OCI-LY1 (cell line): Measurements from ENCODE around the gene UBR2.

ENCODE experiments used
- H2AFZ ChIP-seq: fragments of 200-600 bp; sonication (generic), shearing (Covaris generic); 2 replicates; pipeline ENCODE4 v1.6.0; 2014; ENCODE audit warnings: antibody characterized with exemption, mild to moderate bottlenecking, low read length
- H3F3A ChIP-seq: fragments of 200-600 bp; sonication (generic), shearing (Covaris generic); 2 replicates; pipeline ENCODE4 v1.6.0; 2014; ENCODE audit warnings: mild to moderate bottlenecking, antibody characterized with exemption, low read length, moderate library complexity; ENCODE audit not compliant: insufficient read depth
- H3K27ac ChIP-seq: fragments of 200-600 bp; sonication (generic); 2 replicates; pipeline ENCODE4 v1.5.1; 2014; ENCODE audit warnings: low read length, mixed run types, mild to moderate bottlenecking, low read depth; ENCODE audit not compliant: poor library complexity, severe bottlenecking
- H3K27me3 ChIP-seq: fragments of 200-600 bp; sonication (generic); 2 replicates; pipeline ENCODE4 v1.6.0; 2014; ENCODE audit warnings: antibody characterized with exemption, mild to moderate bottlenecking, low read length, moderate library complexity; ENCODE audit not compliant: insufficient read depth
- H3K36me3 ChIP-seq: fragments of 200-600 bp; sonication (generic); 2 replicates; pipeline ENCODE4 v1.6.1; 2014; ENCODE audit warnings: mild to moderate bottlenecking, antibody characterized with exemption, low read length, moderate library complexity, mixed read lengths; ENCODE audit not compliant: insufficient read depth
- H3K4me1 ChIP-seq: fragments of 200-600 bp; sonication (generic); 2 replicates; pipeline ENCODE4 v1.5.1; 2014; ENCODE audit warnings: mild to moderate bottlenecking, low read length, moderate library complexity; ENCODE audit not compliant: insufficient read depth, severe bottlenecking
- H3K4me2 ChIP-seq: fragments of 200-600 bp; sonication (generic), shearing (Covaris generic); 2 replicates; pipeline ENCODE4 v1.6.1; 2014; ENCODE audit warnings: low read length
- H3K4me3 ChIP-seq: fragments of 200-600 bp; sonication (generic); 2 replicates; pipeline ENCODE4 v1.5.1; 2014; ENCODE audit warnings: low read length, low read depth, mild to moderate bottlenecking, mixed read lengths; ENCODE audit not compliant: poor library complexity, severe bottlenecking
- H3K79me2 ChIP-seq: fragments of 200-600 bp; shearing (Covaris generic); 2 replicates; pipeline ENCODE4 v1.6.1; 2016; ENCODE audit warnings: mixed run types, low read length, mixed read lengths; ENCODE audit not compliant: insufficient read depth
- H3K9ac ChIP-seq: fragments of 200-600 bp; sonication (generic), shearing (Covaris generic); 2 replicates; pipeline ENCODE4 v1.6.1; 2014; ENCODE audit warnings: mild to moderate bottlenecking, low read length, mixed read lengths
- H3K9me2 ChIP-seq: fragments of 200-600 bp; sonication (generic), shearing (Covaris generic); 2 replicates; pipeline ENCODE4 v1.6.1; 2014; ENCODE audit warnings: low read depth, mild to moderate bottlenecking, low read length, mixed read lengths
- H3K9me3 ChIP-seq: fragments of 200-600 bp; shearing (Covaris generic); 2 replicates; pipeline ENCODE4 v1.6.1; 2014; ENCODE audit warnings: low read length, mixed read lengths
- H4K20me1 ChIP-seq: fragments of 200-600 bp; sonication (generic), shearing (Covaris generic); 2 replicates; pipeline ENCODE4 v1.6.0; 2016; ENCODE audit warnings: mild to moderate bottlenecking, low read length; ENCODE audit not compliant: insufficient read depth
- CTCF ChIP-seq: fragments of 200-600 bp; sonication (generic), shearing (Covaris generic); IDR thresholded peaks from 2 replicates; pipeline ENCODE4 v1.5.1; 2017; ENCODE audit warnings: mild to moderate bottlenecking, antibody characterized with exemption, low read length, moderate library complexity, mixed read lengths
- EZH2 ChIP-seq: fragments of 200-600 bp; sonication (generic), shearing (Covaris generic); IDR thresholded peaks from 2 replicates; pipeline ENCODE4 v1.8.0; 2017; ENCODE audit warnings: borderline replicate concordance, mixed run types, mild to moderate bottlenecking, antibody characterized with exemption, low read length, moderate library complexity, mixed read lengths

UBR2 gene

GRCh38 chr6:42618105-42618504, 54.3 kb downstream of the UBR2 start:
- no peak overlapping the region for H3K9ac ChIP-seq
- no peaks in the 10 kb centered on the region for H3K27me3 ChIP-seq

GRCh38 chr6:42618686-42619085, 54.9 kb downstream of the UBR2 start:
- Histone ChIP-seq H3K27ac (no peak overlapping the region), H3K79me2 (no peaks in the 10 kb centered on the region), H3K27me3 (no peaks in the 10 kb centered on the region), H4K20me1 (no peaks in the 10 kb centered on the region), H3K4me3 (no peak overlapping the region), H2AFZ (no peak overlapping the region), H3K9me2 (no peaks in the 10 kb centered on the region), H3K36me3 (peaks cover 30% of the 10 kb centered on the region; the same call in 1 of the 2 replicates), H3F3A (no peaks in the 10 kb centered on the region), H3K9me3 (no peaks in the 10 kb centered on the region), H3K4me2 (no peak overlapping the region), H3K9ac (no peak overlapping the region), H3K4me1 (no peaks in the 10 kb centered on the region)
- TF ChIP-seq CTCF: no peak
- TF ChIP-seq EZH2: no peak

More at GRCh38 chr6:42618105-42618504, 54.3 kb downstream of the UBR2 start:
- no peak overlapping the region for H2AFZ ChIP-seq
- no peaks in the 10 kb centered on the region for H3K4me1 ChIP-seq
- H3K79me2 ChIP-seq: no peaks in the 10 kb centered on the region
- H3K9me2 ChIP-seq: no peaks in the 10 kb centered on the region
- no peak overlapping the region for H3K27ac ChIP-seq
- peaks cover 30% of the 10 kb centered on the region; the same call in 1 of the 2 replicates for H3K36me3 ChIP-seq
- no peaks in the 10 kb centered on the region for H3K9me3 ChIP-seq
- H3K4me2 ChIP-seq: no peak overlapping the region
- H3F3A ChIP-seq: no peaks in the 10 kb centered on the region
- TF ChIP-seq CTCF (no peak), EZH2 (no peak)
- H3K4me3 ChIP-seq: no peak overlapping the region
- H4K20me1 ChIP-seq: no peaks in the 10 kb centered on the region

- H3K79me2 ChIP-seq: no peaks in the 10 kb centered on the region
- no peaks in the 10 kb centered on the region for H3K27me3 ChIP-seq
- H2AFZ ChIP-seq: no peak overlapping the region
- H3K4me3 ChIP-seq: no peak overlapping the region
- H3K9ac ChIP-seq: no peak overlapping the region
- H3K4me1 ChIP-seq: no peaks in the 10 kb centered on the region
- no peaks in the 10 kb centered on the region for H3F3A ChIP-seq
- H3K9me3 ChIP-seq: no peaks in the 10 kb centered on the region
- peaks cover 31% of the 10 kb centered on the region for H3K36me3 ChIP-seq
- no peak overlapping the region for H3K4me2 ChIP-seq
- H4K20me1 ChIP-seq: no peaks in the 10 kb centered on the region
- no peaks in the 10 kb centered on the region for H3K9me2 ChIP-seq
- no peak for TF ChIP-seq CTCF
- no peak for TF ChIP-seq EZH2
- H3K27ac ChIP-seq: no peak overlapping the region
Observed at GRCh38 chr6:42619963-42620362, 56.1 kb downstream of the UBR2 start.
